EL (cell line): Measurements from ENCODE around the gene ZIM2.
"Not testable (repeated sequence)": the region's sequence is repeated elsewhere in the genome, so short reads cannot be mapped to it uniquely, and the experiment has no call there.

Source experiments
- DNase-seq: peaks from one replicate; pipeline ENCODE4 v3.0.0-alpha.2; 2016

The ZIM2 gene

GRCh38 chr19:56840451-56841192 lies at the start of gene ZIM2, which contains the start of gene PEG3:
Gene ZIM2, minus strand, starts transcription at chr19:56840726. Its CDS starts 16,449 bp downstream, at chr19:56824277.
Gene PEG3, minus strand, starts transcription at chr19:56840726. Its CDS starts 16,071 bp downstream, at chr19:56824655.
- DNase-seq: no peak

- DNase-seq: no peak
Observed at GRCh38 chr19:56885173-56885985, 44.9 kb upstream of the ZIM2 start.

- DNase-seq: no peak
Observed at GRCh38 chr19:56884441-56884840, 43.9 kb upstream of the ZIM2 start.

GRCh38 chr19:56880592-56881190 lies 40.2 kb upstream of the ZIM2 start:
- no peak for DNase-seq

GRCh38 chr19:56877069-56877715 lies 36.7 kb upstream of the ZIM2 start:
- no peak for DNase-seq

- no peak for DNase-seq
Observed at GRCh38 chr19:56875717-56876116, 35.2 kb upstream of the ZIM2 start.

- no peak for DNase-seq
Observed at GRCh38 chr19:56874530-56874929, 34.0 kb upstream of the ZIM2 start.

GRCh38 chr19:56873493-56873892 lies 33.0 kb upstream of the ZIM2 start:
- DNase-seq: no peak

- no peak for DNase-seq
Observed at GRCh38 chr19:56869886-56870285, 29.4 kb upstream of the ZIM2 start.

- no peak for DNase-seq
Observed at GRCh38 chr19:56868446-56868845, 27.9 kb upstream of the ZIM2 start.

GRCh38 chr19:56866538-56866937 lies 26.0 kb upstream of the ZIM2 start:
- no peak for DNase-seq

GRCh38 chr19:56864443-56865125 lies 24.1 kb upstream of the ZIM2 start:
- DNase-seq: no peak

GRCh38 chr19:56862741-56863140 lies 22.2 kb upstream of the ZIM2 start:
- DNase-seq: no peak

GRCh38 chr19:56860409-56860808 lies 19.9 kb upstream of the ZIM2 start:
- DNase-seq: not testable (repeated sequence)

- no peak for DNase-seq
Observed at GRCh38 chr19:56858026-56858425, 17.5 kb upstream of the ZIM2 start.

- DNase-seq: no peak
Observed at GRCh38 chr19:56856822-56857221, 16.3 kb upstream of the ZIM2 start.

- DNase-seq: not testable (repeated sequence)
Observed at GRCh38 chr19:56852361-56852760, 11.8 kb upstream of the ZIM2 start.

GRCh38 chr19:56848166-56848565 lies 7.6 kb upstream of the ZIM2 start:
- DNase-seq: no peak

- DNase-seq: no peak
Observed at GRCh38 chr19:56842412-56842811, 1.9 kb upstream of the ZIM2 start.

GRCh38 chr19:56841193-56841543 lies 642 bp upstream of the ZIM2 start:
- no peak for DNase-seq

- no peak for DNase-seq
Observed at GRCh38 chr19:56839652-56840450, 675 bp downstream of the ZIM2 start.
